Stimulated activated naive B cell treated with anti-CD40 and anti-IgM and Interleukin-4, amounts not matched to agents 10 μg/mL and 1 μg/mL and 100 μg/mL, for 72 hours (primary cell): ENCODE measurements around the gene NOB1.
"Not testable (repeated sequence)": the region's sequence is repeated elsewhere in the genome, so short reads cannot be mapped to it uniquely, and the experiment has no call there.

Experiments
- ATAC-seq, 2 donors: fragments of 150-1000 bp; cut with Tn5 transposase; replicated peaks; 2 replicates each; pipeline ENCODE4 v1.10.0; 2021; ENCODE audit warnings: moderate library complexity in 1 of 2
- DNase-seq: peaks from one replicate; pipeline ENCODE4 v3.0.0; 2021
- H3K27ac Mint-ChIP-seq: one replicate; pipeline ENCODE4 v1.8.0; 2022; ENCODE audit warnings: mild to moderate bottlenecking, mixed read lengths
- H3K27me3 Mint-ChIP-seq, 2 donors: one replicate each; pipeline ENCODE4 v1.8.0; 2022; ENCODE audit warnings: mixed read lengths in 2 of 2
- H3K36me3 Mint-ChIP-seq, 2 donors: one replicate each; pipeline ENCODE4 v1.8.0; 2022; ENCODE audit warnings: mixed read lengths in 2 of 2, mild to moderate bottlenecking in 1 of 2
- H3K4me1 Mint-ChIP-seq, 2 donors: one replicate each; pipeline ENCODE4 v1.8.0; 2022; ENCODE audit warnings: mixed read lengths in 2 of 2, mild to moderate bottlenecking in 1 of 2
- H3K4me3 Mint-ChIP-seq, 2 donors: one replicate each; pipeline ENCODE4 v1.8.0; 2022; ENCODE audit warnings: mild to moderate bottlenecking in 2 of 2, mixed read lengths in 2 of 2, moderate library complexity in 1 of 2
- H3K9me3 Mint-ChIP-seq, 2 donors: one replicate each; pipeline ENCODE4 v1.8.0; 2022; ENCODE audit warnings: mixed read lengths in 2 of 2, mild to moderate bottlenecking in 1 of 2

The NOB1 gene

DNA sequence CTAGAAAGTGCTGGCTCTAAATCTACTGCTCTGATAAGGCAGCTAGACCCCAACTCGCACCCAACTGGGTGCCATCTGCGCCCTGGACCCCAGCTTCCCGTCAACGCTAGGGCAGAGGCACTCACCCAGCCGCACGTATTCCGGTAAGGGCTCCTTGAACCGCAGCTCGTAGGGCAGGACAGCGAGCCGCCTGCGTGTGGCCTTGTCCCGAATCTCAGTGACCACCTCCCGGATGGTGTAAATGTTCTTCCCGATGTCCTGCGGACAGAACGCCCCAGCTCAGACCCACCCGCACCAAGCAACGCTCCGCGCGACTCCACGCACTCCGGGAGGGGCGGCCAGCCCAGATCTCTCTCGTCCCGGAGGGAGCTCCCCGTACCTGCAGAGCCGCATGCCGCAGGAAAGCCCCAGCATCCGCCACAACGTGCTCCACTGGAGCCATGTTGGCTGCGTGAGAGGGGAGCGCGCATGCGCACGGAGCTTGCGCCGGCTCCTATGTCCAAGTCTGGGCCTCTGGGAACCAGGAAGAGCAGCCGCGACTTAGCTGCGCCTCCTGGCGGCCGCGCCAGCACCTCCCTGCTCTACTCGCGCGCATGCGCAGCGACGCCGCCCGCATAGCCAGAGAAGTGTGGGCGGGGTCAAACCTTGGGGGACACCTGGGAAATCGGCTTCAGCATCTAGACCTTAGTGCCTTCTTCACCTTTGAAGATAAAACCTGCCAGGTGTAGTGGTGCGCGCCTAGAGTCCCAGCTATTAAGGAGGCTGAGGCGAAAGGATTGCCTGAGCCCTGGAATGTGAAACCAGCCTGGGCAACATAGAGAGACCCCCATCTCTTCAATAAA is at the start of gene NOB1:
Gene NOB1, minus strand, starts transcription at position 458 of the 842 bp plus-strand sequence. Its CDS starts 16 bp downstream, at position 442.
- H3K4me1 Mint-ChIP-seq, result peaks cover 4 to 25% of the 10 kb centered on the region in 2 donors
- DNase-seq (peak; percentile 96), ATAC-seq (peak; percentile 98 to 99)
- peak within 1 kb of the TSS; percentile 100 for H3K27ac Mint-ChIP-seq
- no peaks in the 10 kb centered on the region for H3K9me3 Mint-ChIP-seq
- H3K36me3 Mint-ChIP-seq, result peaks cover 11 to 24% of the 10 kb centered on the region in 2 donors
- H3K4me3 Mint-ChIP-seq, result peak within 1 kb of the TSS; percentile 95 to 100
- H3K27me3 Mint-ChIP-seq, result peaks cover 5 to 19% of the 10 kb centered on the region in 2 donors

DNA sequence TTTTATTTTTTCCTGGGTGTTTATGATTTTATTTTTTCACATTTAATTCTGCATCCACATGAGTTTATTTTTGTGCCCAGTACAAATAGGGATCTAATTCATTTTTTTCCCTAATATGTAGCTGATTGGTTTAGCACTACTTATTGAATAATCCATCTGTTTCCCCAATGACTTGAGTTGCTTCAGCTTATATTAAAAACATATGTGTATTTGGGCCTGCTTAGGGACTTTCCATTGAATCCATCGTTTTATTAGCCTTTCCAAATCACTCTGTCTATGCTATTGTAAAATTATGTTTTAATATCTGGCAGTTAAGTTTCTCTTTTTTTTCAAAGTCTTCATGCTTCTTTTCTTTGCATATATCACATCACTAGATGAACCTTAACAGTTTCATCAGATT is 49.6 kb upstream of the NOB1 start:
- H3K27ac Mint-ChIP-seq, result no peak overlapping the region
- DNase-seq (no peak), ATAC-seq (no peak)
- no peak overlapping the region for H3K4me3 Mint-ChIP-seq
- no peaks in the 10 kb centered on the region for H3K9me3 Mint-ChIP-seq
- no peaks in the 10 kb centered on the region for H3K27me3 Mint-ChIP-seq
- H3K36me3 Mint-ChIP-seq, result peaks cover 26 to 41% of the 10 kb centered on the region in 2 donors
- H3K4me1 Mint-ChIP-seq, result peaks cover 0 to under 1% of the 10 kb centered on the region in 2 donors

DNA sequence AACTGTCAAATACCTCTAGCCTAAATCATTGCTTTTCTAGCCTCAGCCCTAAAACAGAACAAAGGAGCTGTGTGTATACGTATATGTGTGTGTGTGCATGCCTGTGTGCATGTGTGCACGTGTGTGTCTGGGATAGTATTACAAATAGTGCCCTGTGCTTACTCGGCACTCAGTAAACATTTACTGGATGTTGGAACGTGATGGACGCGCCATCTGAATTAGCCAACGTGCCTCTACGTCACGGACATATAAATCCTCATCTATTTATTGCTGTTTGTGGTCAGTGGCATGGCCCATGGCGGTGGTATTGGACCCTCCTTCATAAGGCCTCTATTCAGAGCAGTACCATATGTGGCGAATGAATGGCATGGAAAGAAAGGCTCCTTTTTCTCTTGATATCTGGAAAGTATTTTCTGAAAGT is 44.9 kb upstream of the NOB1 start:
- ATAC-seq, result no peak
- H3K4me1 Mint-ChIP-seq, result peaks cover 2 to 11% of the 10 kb centered on the region in 2 donors
- no peak overlapping the region for H3K4me3 Mint-ChIP-seq
- DNase-seq, result no peak
- no peaks in the 10 kb centered on the region for H3K9me3 Mint-ChIP-seq
- no peaks in the 10 kb centered on the region for H3K27me3 Mint-ChIP-seq
- H3K36me3 Mint-ChIP-seq, result peaks cover 26 to 34% of the 10 kb centered on the region in 2 donors
- H3K27ac Mint-ChIP-seq, result no peak overlapping the region

DNA sequence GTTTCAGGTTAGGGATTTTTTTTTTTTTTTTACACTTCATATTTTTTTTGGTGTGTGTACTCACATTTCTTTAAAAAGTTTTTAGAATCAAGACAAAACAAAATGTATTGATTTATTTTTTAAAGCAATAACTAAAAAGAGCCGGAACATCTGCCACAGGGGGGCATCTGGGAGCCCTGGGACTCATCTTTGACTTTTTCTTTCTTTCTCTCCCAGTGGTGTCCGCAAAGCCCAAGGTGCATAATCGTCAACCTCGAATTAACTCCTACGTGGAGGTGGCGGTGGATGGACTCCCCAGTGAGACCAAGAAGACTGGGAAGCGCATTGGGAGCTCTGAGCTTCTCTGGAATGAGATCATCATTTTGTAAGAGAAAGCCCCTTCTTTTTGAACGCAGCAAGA is 43.7 kb upstream of the NOB1 start:
- DNase-seq (no peak), ATAC-seq (no peak)
- Mint-ChIP-seq H3K4me3 (no peak overlapping the region), H3K4me1 (peaks cover 3 to 14% of the 10 kb centered on the region in 2 donors), H3K36me3 (peaks cover 25 to 30% of the 10 kb centered on the region in 2 donors), H3K27ac (no peak overlapping the region), H3K27me3 (no peaks in the 10 kb centered on the region), H3K9me3 (no peaks in the 10 kb centered on the region)

DNA sequence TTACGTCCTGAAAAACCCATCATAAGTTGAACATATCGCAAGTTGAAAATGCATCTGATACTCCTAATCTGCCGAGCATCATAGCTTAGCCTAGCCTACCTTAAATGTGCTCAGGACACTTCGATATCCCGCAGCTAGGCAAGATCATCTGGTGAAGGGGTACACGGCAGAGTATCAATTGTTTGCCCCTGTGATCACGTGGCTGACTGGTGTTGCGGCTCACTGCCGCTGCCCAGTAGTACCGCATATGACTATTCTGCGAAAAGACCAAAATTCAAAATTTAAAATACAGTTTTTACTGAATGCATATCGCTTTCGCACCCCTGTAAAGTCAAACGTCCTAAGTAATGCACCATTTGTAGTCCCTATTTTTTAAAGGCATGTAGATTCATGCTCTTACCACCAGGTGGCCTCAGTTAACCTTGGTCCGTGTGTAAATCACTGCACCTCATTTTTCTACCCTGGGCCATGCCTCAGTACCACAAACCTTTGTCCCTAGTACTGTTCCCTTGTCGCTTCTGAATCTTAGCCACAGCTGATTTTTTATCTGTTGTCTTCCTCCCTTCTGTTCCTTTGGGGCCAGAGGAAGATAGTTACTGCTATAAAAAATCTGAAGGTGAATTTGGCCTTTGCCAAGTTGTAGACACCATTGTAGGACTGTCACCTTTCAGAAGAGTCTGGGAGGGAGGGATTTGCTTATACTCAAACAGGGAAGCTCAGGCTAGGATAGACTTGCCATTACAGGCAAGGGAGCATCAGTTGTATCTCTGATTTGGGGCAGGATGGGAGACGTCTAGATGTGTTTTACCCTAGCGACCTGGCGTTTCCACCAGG is 41.8 kb upstream of the NOB1 start:
- Mint-ChIP-seq H3K27me3 (no peaks in the 10 kb centered on the region), H3K27ac (no peak overlapping the region), H3K9me3 (no peaks in the 10 kb centered on the region), H3K36me3 (peaks cover 25 to 27% of the 10 kb centered on the region in 2 donors), H3K4me3 (no peak overlapping the region), H3K4me1 (peaks cover 6 to 14% of the 10 kb centered on the region in 2 donors)
- ATAC-seq (peak; percentile 58 to 72), DNase-seq (no peak)

DNA sequence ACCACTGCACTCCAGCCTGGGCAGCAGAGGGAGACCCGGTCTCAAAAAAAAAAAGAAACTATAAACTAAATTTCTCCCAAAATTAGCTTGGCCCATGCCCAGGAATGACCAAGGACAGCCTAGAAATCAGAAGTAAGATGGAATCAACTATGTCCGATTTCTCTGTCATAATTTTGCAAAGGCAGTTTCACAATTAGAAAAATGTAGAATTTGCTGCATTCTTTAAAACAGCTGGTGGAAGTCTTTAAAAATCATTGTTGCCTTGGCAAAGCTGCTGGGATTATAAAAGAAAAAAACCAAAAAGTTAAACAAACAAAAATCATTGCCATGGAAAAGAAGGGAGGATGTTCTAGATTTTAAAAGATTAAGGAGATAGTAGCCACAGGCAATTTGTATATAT is 39.8 kb upstream of the NOB1 start:
- H3K4me3 Mint-ChIP-seq, result no peak overlapping the region
- no peak for ATAC-seq
- no peaks in the 10 kb centered on the region for H3K27me3 Mint-ChIP-seq
- H3K27ac Mint-ChIP-seq, result peak overlapping the region; percentile 70
- H3K4me1 Mint-ChIP-seq, result peaks cover 6 to 14% of the 10 kb centered on the region in 2 donors
- H3K36me3 Mint-ChIP-seq, result peaks cover 20 to 25% of the 10 kb centered on the region in 2 donors
- DNase-seq, result no peak
- H3K9me3 Mint-ChIP-seq, result no peaks in the 10 kb centered on the region

DNA sequence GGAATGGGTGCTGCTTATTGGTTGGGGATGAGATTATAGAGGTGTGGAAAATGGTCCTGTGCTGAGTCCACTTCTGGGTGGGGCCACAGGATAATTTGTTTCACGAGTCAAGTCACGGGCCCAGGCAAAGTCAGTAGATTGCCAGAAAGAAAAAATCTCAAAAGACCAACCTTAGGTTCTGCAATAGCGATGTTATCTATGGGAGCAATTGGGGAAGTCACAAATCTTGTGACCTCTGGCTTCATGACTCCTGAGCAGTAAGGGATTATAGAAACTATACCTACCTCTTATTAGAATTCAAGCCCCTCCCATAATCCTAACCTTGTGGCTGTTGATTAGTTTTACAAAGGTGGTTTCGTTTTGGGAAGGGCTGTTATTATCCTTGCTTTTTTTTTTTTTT is 38.8 kb upstream of the NOB1 start:
- Mint-ChIP-seq H3K36me3 (peaks cover 16 to 23% of the 10 kb centered on the region in 2 donors), H3K9me3 (no peaks in the 10 kb centered on the region), H3K4me1 (peaks cover 6 to 14% of the 10 kb centered on the region in 2 donors), H3K4me3 (no peak overlapping the region), H3K27me3 (no peaks in the 10 kb centered on the region), H3K27ac (no peak overlapping the region)
- no peak for DNase-seq
- no peak for ATAC-seq

DNA sequence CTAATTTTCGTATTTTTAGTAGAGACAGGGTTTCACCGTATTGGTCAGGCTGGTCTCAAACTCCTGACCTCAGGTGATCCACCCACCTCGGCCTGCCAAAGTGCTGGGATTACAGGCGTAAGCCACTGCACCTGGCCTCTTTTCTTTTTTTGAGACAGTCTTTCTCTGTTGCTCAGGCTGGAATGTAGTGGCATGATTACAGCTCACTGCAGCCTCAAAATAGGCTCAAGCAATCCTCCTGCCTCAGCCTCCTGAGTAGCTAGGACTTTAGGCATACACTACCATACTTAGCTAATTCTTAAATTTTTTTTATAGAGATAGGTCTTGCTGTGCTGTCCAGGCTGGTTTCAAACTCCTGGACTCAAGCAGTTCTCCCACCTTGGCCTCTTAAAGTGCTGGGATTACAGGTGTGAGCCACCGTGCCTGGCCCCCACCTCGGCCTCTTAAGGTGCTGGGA is 36.7 kb upstream of the NOB1 start:
- peaks cover 27 to 30% of the 10 kb centered on the region in 2 donors for H3K36me3 Mint-ChIP-seq
- not testable (repeated sequence) for ATAC-seq, H3K27me3 Mint-ChIP-seq, DNase-seq, H3K9me3 Mint-ChIP-seq, H3K4me3 Mint-ChIP-seq, H3K27ac Mint-ChIP-seq
- peaks cover 6 to 12% of the 10 kb centered on the region in 2 donors for H3K4me1 Mint-ChIP-seq

DNA sequence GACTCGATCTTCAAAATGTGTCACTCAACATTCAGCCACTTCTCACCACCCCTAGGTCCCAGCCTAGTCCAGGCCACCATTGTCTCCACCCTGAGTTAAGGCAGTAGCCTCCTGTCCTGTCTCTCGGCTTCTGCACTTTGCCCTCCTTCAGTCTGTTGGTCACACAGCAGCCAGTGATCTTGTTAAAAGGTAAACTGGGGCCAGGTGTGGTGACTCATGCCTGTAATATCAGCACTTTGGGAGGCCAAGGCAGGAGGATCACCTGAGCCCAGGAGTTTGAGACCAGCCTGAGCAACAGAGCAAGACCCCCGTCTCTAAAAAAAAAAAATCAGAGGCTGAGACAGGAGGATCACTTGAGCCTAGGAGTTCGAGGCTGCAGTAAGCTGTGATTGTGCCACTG is 33.2 kb upstream of the NOB1 start:
- ATAC-seq (no peak), DNase-seq (no peak)
- no peaks in the 10 kb centered on the region for H3K9me3 Mint-ChIP-seq
- no peak overlapping the region for H3K4me3 Mint-ChIP-seq
- H3K36me3 Mint-ChIP-seq, result peaks cover 31 to 35% of the 10 kb centered on the region in 2 donors
- H3K27me3 Mint-ChIP-seq, result no peaks in the 10 kb centered on the region
- H3K4me1 Mint-ChIP-seq, result no peaks in the 10 kb centered on the region
- H3K27ac Mint-ChIP-seq, result no peak overlapping the region

DNA sequence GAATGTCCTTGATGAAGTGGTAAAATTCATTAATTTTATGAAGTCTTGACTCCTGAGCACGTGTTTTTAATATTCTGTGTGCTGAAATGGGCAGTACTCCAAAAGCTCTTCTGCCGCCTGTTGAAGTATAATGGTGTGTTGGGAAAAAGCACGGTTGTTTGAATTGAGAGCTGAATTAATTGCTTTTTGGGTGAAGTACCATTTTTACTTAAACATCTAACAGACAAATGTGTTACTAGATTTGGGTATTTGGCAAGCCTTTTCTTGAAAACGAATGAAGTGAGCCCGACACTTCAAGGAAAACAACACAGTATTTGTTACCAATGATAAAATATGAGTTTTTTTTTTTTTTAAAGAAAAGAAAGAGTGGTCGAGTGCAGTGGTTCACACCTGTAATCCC is 29.9 kb upstream of the NOB1 start:
- no peak for DNase-seq
- Mint-ChIP-seq H3K27ac (no peak overlapping the region), H3K4me3 (no peak overlapping the region), H3K27me3 (no peaks in the 10 kb centered on the region), H3K9me3 (no peaks in the 10 kb centered on the region), H3K4me1 (peaks cover 0 to 3% of the 10 kb centered on the region in 2 donors), H3K36me3 (peaks cover 25 to 43% of the 10 kb centered on the region in 2 donors)
- no peak for ATAC-seq

DNA sequence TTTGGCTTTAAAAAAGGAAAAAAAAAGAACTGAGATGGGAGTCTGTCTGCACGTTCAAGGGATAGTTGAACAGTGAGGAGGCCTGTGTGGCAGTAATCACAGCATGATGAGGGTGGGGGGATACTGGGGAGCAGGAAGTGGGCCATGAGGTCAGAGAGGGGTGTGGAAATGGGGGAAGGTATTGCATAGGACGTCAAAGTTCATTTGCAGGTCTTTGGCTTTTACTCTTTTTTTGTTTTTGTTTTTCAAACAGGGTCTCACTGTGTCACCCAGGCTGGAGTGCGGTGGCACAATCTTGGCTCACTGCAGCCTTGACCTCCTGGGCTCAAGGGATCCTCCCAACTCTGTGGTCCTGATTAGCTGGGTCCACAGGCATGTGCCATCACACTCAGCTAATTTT is 26.4 kb upstream of the NOB1 start:
- Mint-ChIP-seq H3K27ac (peak overlapping the region; percentile 39), H3K36me3 (peaks cover 14 to 26% of the 10 kb centered on the region in 2 donors), H3K4me1 (peaks cover 0 to 3% of the 10 kb centered on the region in 2 donors), H3K9me3 (no peaks in the 10 kb centered on the region), H3K27me3 (no peaks in the 10 kb centered on the region), H3K4me3 (no peak overlapping the region)
- ATAC-seq (no peak), DNase-seq (no peak)

DNA sequence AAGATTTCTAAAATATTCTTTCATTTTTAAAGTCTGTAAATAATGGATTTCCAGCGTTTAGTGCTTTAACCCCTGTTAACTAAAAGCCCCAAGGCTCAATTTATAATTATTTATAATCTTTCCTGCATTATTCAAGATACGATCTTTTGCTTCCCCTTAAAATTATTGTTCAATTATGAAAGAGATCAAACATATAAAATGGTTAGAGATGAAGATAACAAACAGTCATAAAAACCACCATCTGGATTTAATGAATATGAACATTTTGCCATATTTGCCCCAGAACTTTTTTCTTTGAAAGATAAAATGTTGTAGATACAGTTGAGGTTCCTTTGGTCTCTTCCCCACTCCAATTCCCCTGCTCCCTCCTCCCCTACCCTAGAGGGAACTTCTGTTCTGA is 25.0 kb upstream of the NOB1 start:
- peaks cover 20 to 29% of the 10 kb centered on the region in 2 donors for H3K36me3 Mint-ChIP-seq
- DNase-seq (no peak), ATAC-seq (no peak)
- peaks cover 0 to 6% of the 10 kb centered on the region in 2 donors for H3K4me1 Mint-ChIP-seq
- no peaks in the 10 kb centered on the region for H3K27me3 Mint-ChIP-seq
- no peak overlapping the region for H3K4me3 Mint-ChIP-seq
- H3K9me3 Mint-ChIP-seq, result peaks cover 7 to 9% of the 10 kb centered on the region in 2 donors
- no peak overlapping the region for H3K27ac Mint-ChIP-seq

DNA sequence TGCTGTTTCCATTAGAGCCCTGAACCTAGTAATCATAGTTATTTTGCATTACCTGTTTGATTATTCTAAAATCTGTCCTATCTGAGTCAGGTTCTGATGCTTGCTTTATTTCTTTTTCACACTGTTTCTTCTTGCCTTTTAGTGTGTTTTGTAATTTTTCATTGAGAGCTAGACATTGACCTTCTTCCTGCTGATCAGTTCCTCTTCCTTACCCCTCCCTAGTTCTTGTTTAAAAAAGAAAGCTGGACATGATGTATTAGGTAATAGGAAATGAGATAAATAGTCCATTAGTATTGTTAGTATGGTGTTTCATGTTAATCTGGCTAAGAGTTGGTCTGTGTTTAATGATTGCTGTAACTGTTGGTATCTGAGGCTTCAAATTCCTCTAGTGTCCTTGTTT is 20.8 kb upstream of the NOB1 start:
- H3K4me1 Mint-ChIP-seq, result peaks cover 29 to 41% of the 10 kb centered on the region in 2 donors
- DNase-seq (no peak), ATAC-seq (no peak)
- peaks cover 7 to 11% of the 10 kb centered on the region in 2 donors for H3K9me3 Mint-ChIP-seq
- H3K4me3 Mint-ChIP-seq, result no peak overlapping the region
- peaks cover 26 to 35% of the 10 kb centered on the region in 2 donors for H3K36me3 Mint-ChIP-seq
- H3K27ac Mint-ChIP-seq, result no peak overlapping the region
- no peaks in the 10 kb centered on the region for H3K27me3 Mint-ChIP-seq

DNA sequence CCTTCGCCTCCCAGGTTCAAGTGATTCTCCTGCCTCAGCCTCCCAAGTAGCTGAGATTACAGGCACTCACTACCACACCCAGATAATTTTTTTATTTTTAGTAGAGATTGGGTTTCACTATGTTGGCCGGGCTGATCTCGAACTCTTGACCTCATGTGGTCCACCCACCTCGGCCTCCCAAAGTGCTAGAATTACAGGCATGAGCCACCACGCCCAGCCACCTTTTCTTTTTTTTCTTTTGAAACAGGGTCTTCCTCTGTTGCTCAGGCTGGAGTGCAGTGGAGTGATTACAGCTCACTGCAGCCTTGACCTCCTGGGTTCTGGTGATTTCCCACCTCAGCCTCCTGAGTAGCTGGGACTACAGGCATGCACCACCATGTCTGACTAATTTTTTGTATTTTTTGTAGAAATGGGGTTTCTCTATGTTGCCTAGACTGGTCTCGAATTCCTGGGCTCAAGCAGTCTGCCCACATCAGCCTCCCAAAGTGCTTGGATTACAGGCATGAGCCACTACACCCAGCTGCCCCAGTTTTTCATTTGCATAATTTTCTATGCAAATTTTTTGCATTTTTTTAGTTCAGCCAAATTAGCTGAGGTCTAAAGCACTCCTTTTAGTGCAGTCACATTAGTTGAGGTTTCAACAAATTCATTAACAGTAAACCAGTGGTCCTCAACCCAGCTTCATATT is 18.7 kb upstream of the NOB1 start:
- Mint-ChIP-seq H3K9me3 (peaks cover 7 to 11% of the 10 kb centered on the region in 2 donors), H3K4me1 (peaks cover 34 to 58% of the 10 kb centered on the region in 2 donors), H3K4me3 (peak overlapping the region; percentile 22 to 36), H3K27ac (peak overlapping the region; percentile 86), H3K27me3 (no peaks in the 10 kb centered on the region), H3K36me3 (peaks cover 30 to 45% of the 10 kb centered on the region in 2 donors)
- ATAC-seq (peak; percentile 25 to 27), DNase-seq (no peak)
